ENCODE measurements around the gene PTPRM. TPM values are rescaled to one million over a fixed set of nuclear protein-coding genes. Genes with fewer than 3 reads are reported as not detected.

PTPRM gene
- polyA plus RNA-seq, 1 donor (not counting 4 experiments of a cell fraction or from before 2014, with no cell fraction given), result 54.5 TPM

GRCh38 chr18:8307960-8308359, 740.8 kb downstream of the PTPRM start:
- Histone ChIP-seq H3K27me3 (ENCODE audit: control insufficient read depth, extremely low read depth, insufficient read depth, low read length) (no peaks in the 10 kb centered on the region), H3K4me2 (ENCODE audit: control insufficient read depth, extremely low read depth, insufficient read depth, low read depth, low read length) (no peak overlapping the region), H3K79me2 (ENCODE audit: control insufficient read depth, insufficient read depth, low read length) (no peaks in the 10 kb centered on the region), H3K9me1 (ENCODE audit: control insufficient read depth, extremely low read depth, insufficient read depth, low read length) (no peaks in the 10 kb centered on the region), H3K4me1 (ENCODE audit: control insufficient read depth, extremely low read depth, insufficient read depth, low read length) (no peaks in the 10 kb centered on the region), H3K36me3 (ENCODE audit: control insufficient read depth in 2 of 2, extremely low read depth in 1 of 2, insufficient read depth in 2 of 2, low read length in 2 of 2) (no peaks in the 10 kb centered on the region), H3K9me3 (ENCODE audit: control insufficient read depth, low read depth, low read length) (no peaks in the 10 kb centered on the region), H3K4me3 (ENCODE audit: control insufficient read depth in 2 of 3, extremely low read depth in 1 of 3, insufficient read depth in 2 of 3, low read depth in 1 of 3, low read length in 3 of 3) (no peak overlapping the region), H3K9ac (ENCODE audit: control insufficient read depth, extremely low read depth, insufficient read depth, low read length) (no peak overlapping the region), H4K20me1 (ENCODE audit: control insufficient read depth, extremely low read depth, insufficient read depth, low read length) (no peaks in the 10 kb centered on the region), H2AFZ (ENCODE audit: control insufficient read depth, low read length) (no peak overlapping the region), H3K27ac (ENCODE audit: control insufficient read depth, insufficient read depth, low read length) (no peak overlapping the region)
- no peak for FAIRE-seq
- dilution Hi-C loops (cut with MboI; ENCODE audit: extremely low pct_ligation_motif_present, low sequenced_read_pairs), result no loop called here
- TF ChIP-seq CTCF (optimal IDR thresholded peaks at IDR 0.05 in 1 of 3, IDR thresholded peaks at IDR 0.05 in 1 of 3, conservative IDR thresholded peaks at IDR 0.05 in 1 of 3; ENCODE audit: extremely low read depth in 1 of 3, insufficient read depth in 2 of 3, low read length in 3 of 3) (no peak), EZH2 (IDR thresholded peaks at IDR 0.05; ENCODE audit: low read length) (no peak)
- no peak for DNase-seq (ENCODE audit: low read depth, low spot score)

- H3K27ac ChIP-seq (ENCODE audit: control insufficient read depth, insufficient read depth, low read length), result no peak overlapping the region
- no peaks in the 10 kb centered on the region for H3K4me1 ChIP-seq (ENCODE audit: control insufficient read depth, extremely low read depth, insufficient read depth, low read length)
- H3K36me3 ChIP-seq (ENCODE audit: control insufficient read depth in 2 of 2, extremely low read depth in 1 of 2, insufficient read depth in 2 of 2, low read length in 2 of 2), result no peaks in the 10 kb centered on the region
- no peaks in the 10 kb centered on the region for H3K9me1 ChIP-seq (ENCODE audit: control insufficient read depth, extremely low read depth, insufficient read depth, low read length)
- no peaks in the 10 kb centered on the region for H3K9me3 ChIP-seq (ENCODE audit: control insufficient read depth, low read depth, low read length)
- FAIRE-seq (no peak), DNase-seq (ENCODE audit: low read depth, low spot score) (no peak)
- H2AFZ ChIP-seq (ENCODE audit: control insufficient read depth, low read length), result no peak overlapping the region
- TF ChIP-seq CTCF (optimal IDR thresholded peaks at IDR 0.05 in 1 of 3, IDR thresholded peaks at IDR 0.05 in 1 of 3, conservative IDR thresholded peaks at IDR 0.05 in 1 of 3; ENCODE audit: extremely low read depth in 1 of 3, insufficient read depth in 2 of 3, low read length in 3 of 3), result no peak
- no peak for TF ChIP-seq EZH2 (IDR thresholded peaks at IDR 0.05; ENCODE audit: low read length)
- H4K20me1 ChIP-seq (ENCODE audit: control insufficient read depth, extremely low read depth, insufficient read depth, low read length), result no peaks in the 10 kb centered on the region
- dilution Hi-C loops (cut with MboI; ENCODE audit: extremely low pct_ligation_motif_present, low sequenced_read_pairs), result no loop called here
- H3K9ac ChIP-seq (ENCODE audit: control insufficient read depth, extremely low read depth, insufficient read depth, low read length), result no peak overlapping the region
- H3K79me2 ChIP-seq (ENCODE audit: control insufficient read depth, insufficient read depth, low read length), result no peaks in the 10 kb centered on the region
- no peak overlapping the region for H3K4me2 ChIP-seq (ENCODE audit: control insufficient read depth, extremely low read depth, insufficient read depth, low read depth, low read length)
- H3K27me3 ChIP-seq (ENCODE audit: control insufficient read depth, extremely low read depth, insufficient read depth, low read length), result no peaks in the 10 kb centered on the region
- no peak overlapping the region for H3K4me3 ChIP-seq (ENCODE audit: control insufficient read depth in 2 of 3, extremely low read depth in 1 of 3, insufficient read depth in 2 of 3, low read depth in 1 of 3, low read length in 3 of 3)
Observed at GRCh38 chr18:8313043-8313442, 745.9 kb downstream of the PTPRM start.
